Natural killer cell (primary cell): Measurements from ENCODE around the gene EBF3. TPM values are rescaled to one million over a fixed set of nuclear protein-coding genes. Genes with fewer than 3 reads are reported as not detected.
A peak's percentile ranks its signal among the peaks of the same experiment; 100 is the strongest.

ENCODE experiments used
- ATAC-seq, 3 donors: fragments of 150-1000 bp in 2 of 3; fragments of 200-7000 bp in 1 of 3; cut with Tn5 transposase; 1 replicate in 1 of 3; 2 replicates in 2 of 3; pipeline ENCODE4 v1.10.0; 2021; ENCODE audit warnings: mild to moderate bottlenecking in 2 of 3, moderate library complexity in 2 of 3
- DNase-seq, 2 donors: peaks; one replicate each; pipeline versions ENCODE4 v3.0.0 to v3.0.0-alpha.2; 2013 to 2021; ENCODE audit warnings: mixed read lengths in 1 of 2
- H3K27ac ChIP-seq: one replicate; pipeline ENCODE4 v1.5.1; 2013; ENCODE audit warnings: mild to moderate bottlenecking, low read length
- H3K27me3 ChIP-seq: one replicate; pipeline ENCODE4 v1.6.1; 2013; ENCODE audit warnings: low read length; ENCODE audit not compliant: control insufficient read depth, insufficient read depth
- H3K36me3 ChIP-seq: one replicate; pipeline ENCODE4 v1.6.1; 2013; ENCODE audit warnings: low read length; ENCODE audit not compliant: control insufficient read depth, insufficient read depth
- H3K4me1 ChIP-seq: one replicate; pipeline ENCODE4 v1.6.1; 2013; ENCODE audit warnings: low read length; ENCODE audit not compliant: control insufficient read depth, insufficient read depth
- H3K4me3 ChIP-seq: one replicate; pipeline ENCODE4 v1.5.1; 2013; ENCODE audit warnings: low read length
- H3K9me3 ChIP-seq: one replicate; pipeline ENCODE4 v1.6.1; 2013; ENCODE audit warnings: low read length; ENCODE audit not compliant: control insufficient read depth, insufficient read depth
- H3K27ac Mint-ChIP-seq, 2 donors: one replicate each; pipeline ENCODE4 v1.8.0; 2022; ENCODE audit warnings: mild to moderate bottlenecking in 2 of 2, mixed read lengths in 2 of 2, moderate library complexity in 1 of 2
- H3K27me3 Mint-ChIP-seq, 2 donors: one replicate each; pipeline ENCODE4 v1.8.0; 2022; ENCODE audit warnings: low read depth in 2 of 2, mixed read lengths in 2 of 2
- H3K36me3 Mint-ChIP-seq: one replicate; pipeline ENCODE4 v1.8.0; 2022; ENCODE audit warnings: mixed read lengths
- H3K4me1 Mint-ChIP-seq, 2 donors: one replicate each; pipeline ENCODE4 v1.8.0; 2022; ENCODE audit warnings: mixed read lengths in 2 of 2
- H3K4me3 Mint-ChIP-seq: one replicate; pipeline ENCODE4 v1.8.0; 2022; ENCODE audit warnings: mild to moderate bottlenecking, moderate library complexity, mixed read lengths
- H3K9me3 Mint-ChIP-seq, 2 donors: one replicate each; pipeline ENCODE4 v1.8.0; 2022; ENCODE audit warnings: mixed read lengths in 2 of 2
- CTCF ChIP-seq: fragments of 200-600 bp; IDR thresholded peaks from one replicate; pipeline ENCODE4 v1.8.0; 2022; ENCODE audit warnings: antibody characterized with exemption
- WGBS: methylation state at CpG from one replicate; pipeline ENCODE4 v1.1.7; 2013; ENCODE audit warnings: missing lambda C conversion rate; ENCODE audit not compliant: insufficient coverage; 5-methylcytosine and 5-hydroxymethylcytosine counted together
- intact Hi-C: fragments of 100-400 bp; cut with micrococcal nuclease; formaldehyde crosslinking; loops from one replicate; pipeline ENCODE4 v1.14.2; 2022
- total RNA-seq, 4 donors: library from RNA; stranded (reverse); fragments of 120-200 nt in 1 of 4; gene quantifications; one replicate each; pipeline versions ENCODE4 v1.2.3 to v1.2.4, GENCODE V29; 2013 to 2022

EBF3 gene
- total RNA-seq, 3 donors from 2014 or later (not counting 1 experiment from before 2014, with no cell fraction given) = not detected

DNA sequence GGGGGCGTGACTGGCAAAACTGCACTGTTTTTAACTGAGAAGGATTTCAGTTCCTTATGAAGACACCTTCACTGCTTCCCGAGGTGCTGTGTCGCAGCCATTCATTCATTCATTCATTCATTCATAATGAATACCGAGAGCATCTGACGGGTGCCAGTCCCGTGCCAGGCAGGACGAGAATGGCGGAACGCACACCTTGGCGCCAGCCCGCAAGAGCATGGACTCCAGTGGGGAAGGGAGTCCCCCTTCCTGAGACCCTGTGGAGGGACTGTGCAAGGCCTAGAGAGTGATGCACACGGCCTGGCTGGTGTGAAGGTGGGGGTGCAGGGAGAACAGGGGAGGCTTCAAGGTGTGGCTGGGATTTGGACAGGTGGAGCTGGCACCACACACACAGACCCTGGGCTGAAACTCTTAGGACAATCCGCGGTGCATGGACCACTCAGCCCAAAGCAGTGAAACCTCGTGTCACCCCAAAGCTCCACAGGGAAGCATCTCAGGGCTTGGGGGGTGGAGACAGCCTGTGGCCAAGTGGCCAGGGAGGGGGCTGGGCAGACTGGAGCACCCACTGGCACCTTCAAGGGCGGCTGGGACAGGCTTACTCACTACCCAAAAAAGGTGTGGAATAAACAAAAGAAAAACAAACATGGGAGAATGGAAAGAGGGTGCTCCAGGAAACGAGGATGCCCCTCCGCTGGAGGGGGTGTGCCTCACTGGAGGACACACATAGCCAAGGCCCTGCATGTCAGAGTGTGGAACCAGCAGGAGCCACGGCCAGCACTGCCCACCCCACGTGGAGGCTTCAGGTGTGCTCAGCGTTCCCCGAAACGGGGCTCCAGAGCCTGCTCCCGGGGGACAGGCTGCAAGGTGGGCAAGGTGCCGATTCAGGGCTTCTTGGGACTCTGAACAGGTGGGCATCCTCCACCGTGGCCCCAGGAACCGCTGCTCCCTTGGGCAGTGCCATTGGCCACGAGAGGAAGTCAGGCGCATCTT lies 37.7 kb downstream of the EBF3 start:
- no peaks in the 10 kb centered on the region for H3K9me3 Mint-ChIP-seq
- Histone ChIP-seq H3K36me3 (no peaks in the 10 kb centered on the region), H3K27ac (no peak overlapping the region), H3K4me3 (no peak overlapping the region), H3K9me3 (no peaks in the 10 kb centered on the region), H3K27me3 (no peaks in the 10 kb centered on the region), H3K4me1 (no peaks in the 10 kb centered on the region)
- H3K27me3 Mint-ChIP-seq = no peaks in the 10 kb centered on the region
- no peak for TF ChIP-seq CTCF
- no peak for ATAC-seq
- H3K27ac Mint-ChIP-seq = no peak overlapping the region
- no peak overlapping the region for H3K4me3 Mint-ChIP-seq
- intact Hi-C loops = no loop called here
- no peaks in the 10 kb centered on the region for H3K36me3 Mint-ChIP-seq
- WGBS = 77% methylated on average over 29 of the region's 29 CpGs
- DNase-seq = no peak
- H3K4me1 Mint-ChIP-seq = no peaks in the 10 kb centered on the region

GRCh38 chr10:129924375-129925085 lies 39.5 kb downstream of the EBF3 start:
- intact Hi-C loops = no loop called here
- no peak overlapping the region for H3K4me3 Mint-ChIP-seq
- no peak for DNase-seq

DNA sequence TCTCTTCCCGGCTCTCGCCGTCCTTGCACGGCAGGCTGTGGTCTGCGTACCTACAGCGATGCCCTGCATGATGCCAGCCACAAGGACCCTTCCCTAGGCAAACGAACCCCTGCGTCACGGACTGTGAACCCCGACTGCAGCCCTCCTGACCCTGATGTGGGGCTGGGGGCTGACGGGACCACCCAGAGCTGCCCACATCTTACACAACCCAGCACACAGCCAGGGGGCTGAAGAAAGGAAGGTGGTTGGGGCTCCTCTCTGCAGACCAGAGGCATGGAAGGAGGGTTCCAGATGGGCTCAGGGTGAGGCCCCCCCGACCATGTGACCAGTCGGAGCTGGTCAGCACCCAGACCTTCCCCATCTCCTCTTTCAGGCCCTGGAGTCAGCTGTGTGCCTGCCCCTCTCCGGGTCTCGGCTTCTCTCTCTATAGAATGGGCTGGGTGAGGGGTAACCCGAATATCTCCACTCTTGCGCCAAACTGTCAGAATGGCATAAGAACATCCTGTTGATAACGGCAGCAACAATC lies 41.4 kb downstream of the EBF3 start:
- no peaks in the 10 kb centered on the region for H3K36me3 ChIP-seq
- H3K27ac ChIP-seq = no peak overlapping the region
- Mint-ChIP-seq H3K4me3 (no peak overlapping the region), H3K27ac (no peak overlapping the region), H3K9me3 (no peaks in the 10 kb centered on the region), H3K36me3 (no peaks in the 10 kb centered on the region), H3K27me3 (no peaks in the 10 kb centered on the region), H3K4me1 (no peaks in the 10 kb centered on the region)
- H3K4me3 ChIP-seq = no peak overlapping the region
- DNase-seq (no peak), ATAC-seq (peak in 1 of 3 donors; percentile 43)
- 95% methylated on average over 16 of the region's 18 CpGs for WGBS
- H3K9me3 ChIP-seq = no peaks in the 10 kb centered on the region
- intact Hi-C loops = no loop called here
- H3K4me1 ChIP-seq = no peaks in the 10 kb centered on the region
- TF ChIP-seq CTCF = no peak
- H3K27me3 ChIP-seq = no peaks in the 10 kb centered on the region

More at GRCh38 chr10:129924375-129925085, 39.5 kb downstream of the EBF3 start:
- Histone ChIP-seq H3K4me3 (no peak overlapping the region), H3K9me3 (no peaks in the 10 kb centered on the region), H3K36me3 (no peaks in the 10 kb centered on the region), H3K27me3 (no peaks in the 10 kb centered on the region), H3K27ac (no peak overlapping the region), H3K4me1 (no peaks in the 10 kb centered on the region)
- Mint-ChIP-seq H3K36me3 (no peaks in the 10 kb centered on the region), H3K4me1 (no peaks in the 10 kb centered on the region), H3K9me3 (no peaks in the 10 kb centered on the region), H3K27ac (no peak overlapping the region), H3K27me3 (no peaks in the 10 kb centered on the region)
- ATAC-seq = no peak
- WGBS = 93% methylated on average over 14 of the region's 16 CpGs
- no peak for TF ChIP-seq CTCF
